ENCODE data around the gene UGT1A1.

UGT1A1 gene

DNA sequence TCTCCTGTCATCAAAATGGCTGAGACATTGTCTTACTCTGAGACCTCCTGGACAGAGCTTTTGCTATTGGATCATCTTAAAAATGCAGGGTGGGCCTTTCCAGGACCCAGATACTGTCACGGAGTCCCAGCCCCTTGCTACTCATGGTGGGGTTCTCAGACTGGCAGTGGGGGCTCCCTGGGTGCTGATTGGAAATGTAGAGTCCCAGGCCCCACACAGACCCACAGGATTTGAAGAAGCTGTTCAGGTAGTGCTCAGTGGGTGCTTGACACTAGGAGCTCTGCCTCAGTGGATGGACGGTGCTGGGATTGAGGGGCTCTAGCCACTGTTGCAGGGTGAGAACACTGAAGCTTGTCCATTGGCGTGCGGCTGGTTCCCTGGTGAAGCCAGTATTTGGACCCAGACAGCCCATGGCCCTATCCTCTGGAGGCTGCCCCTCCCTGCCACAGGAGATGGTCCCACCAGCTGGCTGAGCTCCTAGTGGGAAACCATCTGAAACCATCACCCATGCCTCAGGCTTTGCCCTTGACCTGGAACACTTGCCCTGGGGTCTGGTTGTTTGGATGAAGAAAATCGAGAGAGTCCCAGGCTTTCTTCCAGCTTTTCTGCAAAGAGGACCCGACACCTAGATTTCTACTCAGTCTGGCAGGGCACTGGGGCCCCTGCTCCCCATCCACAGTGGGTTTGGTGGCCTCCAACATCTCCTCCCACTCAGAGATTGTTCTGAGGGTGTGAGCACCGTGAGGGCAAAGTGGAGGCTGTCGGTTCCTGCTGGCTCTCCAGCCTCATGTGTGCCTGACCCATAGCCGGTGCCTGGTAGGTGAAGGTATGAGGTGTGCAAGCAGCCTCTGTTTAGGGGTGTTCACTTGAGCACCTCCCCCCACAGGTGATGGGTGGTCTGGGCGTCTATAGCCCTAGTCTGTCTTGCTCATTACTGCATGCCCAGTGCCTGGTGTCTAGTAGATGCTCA lies 48.2 kb downstream of the UGT1A1 start:
- H3F3A ChIP-seq (ENCODE audit: insufficient read depth), result no peaks in the 10 kb centered on the region
- no peak overlapping the region for H2AFZ ChIP-seq (ENCODE audit: low read depth, low read length, severe bottlenecking)
- H3K27me3 ChIP-seq (ENCODE audit: low read length), result no peaks in the 10 kb centered on the region
- no peaks in the 10 kb centered on the region for H3K9me3 ChIP-seq (ENCODE audit: insufficient read depth, low read length)
- H3K36me3 ChIP-seq (ENCODE audit: low read length), result no peaks in the 10 kb centered on the region
- H3K79me2 ChIP-seq (ENCODE audit: insufficient read depth, low read length), result no peaks in the 10 kb centered on the region
- no peaks in the 10 kb centered on the region for H4K20me1 ChIP-seq (ENCODE audit: low read depth, low read length)
- no peak overlapping the region for H3K4me3 ChIP-seq (ENCODE audit: insufficient read depth, low read length, poor library complexity, severe bottlenecking)
- no peak overlapping the region for H3K9ac ChIP-seq (ENCODE audit: low read length)
- no peaks in the 10 kb centered on the region for H3K9me2 ChIP-seq (replicated peaks; ENCODE audit: insufficient read depth, low read length)
- TF ChIP-seq EZH2phosphoT487 (conservative IDR thresholded peaks at IDR 0.05; ENCODE audit: low read length), result no peak
- TF ChIP-seq, protein P1, sequence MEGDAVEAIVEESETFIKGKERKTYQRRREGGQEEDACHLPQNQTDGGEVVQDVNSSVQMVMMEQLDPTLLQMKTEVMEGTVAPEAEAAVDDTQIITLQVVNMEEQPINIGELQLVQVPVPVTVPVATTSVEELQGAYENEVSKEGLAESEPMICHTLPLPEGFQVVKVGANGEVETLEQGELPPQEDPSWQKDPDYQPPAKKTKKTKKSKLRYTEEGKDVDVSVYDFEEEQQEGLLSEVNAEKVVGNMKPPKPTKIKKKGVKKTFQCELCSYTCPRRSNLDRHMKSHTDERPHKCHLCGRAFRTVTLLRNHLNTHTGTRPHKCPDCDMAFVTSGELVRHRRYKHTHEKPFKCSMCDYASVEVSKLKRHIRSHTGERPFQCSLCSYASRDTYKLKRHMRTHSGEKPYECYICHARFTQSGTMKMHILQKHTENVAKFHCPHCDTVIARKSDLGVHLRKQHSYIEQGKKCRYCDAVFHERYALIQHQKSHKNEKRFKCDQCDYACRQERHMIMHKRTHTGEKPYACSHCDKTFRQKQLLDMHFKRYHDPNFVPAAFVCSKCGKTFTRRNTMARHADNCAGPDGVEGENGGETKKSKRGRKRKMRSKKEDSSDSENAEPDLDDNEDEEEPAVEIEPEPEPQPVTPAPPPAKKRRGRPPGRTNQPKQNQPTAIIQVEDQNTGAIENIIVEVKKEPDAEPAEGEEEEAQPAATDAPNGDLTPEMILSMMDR (IDR thresholded peaks at IDR 0.05; ENCODE audit: insufficient read depth, low read length, poor library complexity, severe bottlenecking), result no peak
- H3K27ac ChIP-seq (ENCODE audit: low read depth, low read length), result no peak overlapping the region
- no peak overlapping the region for H3K4me2 ChIP-seq (ENCODE audit: low read depth, low read length, poor library complexity, severe bottlenecking)

DNA sequence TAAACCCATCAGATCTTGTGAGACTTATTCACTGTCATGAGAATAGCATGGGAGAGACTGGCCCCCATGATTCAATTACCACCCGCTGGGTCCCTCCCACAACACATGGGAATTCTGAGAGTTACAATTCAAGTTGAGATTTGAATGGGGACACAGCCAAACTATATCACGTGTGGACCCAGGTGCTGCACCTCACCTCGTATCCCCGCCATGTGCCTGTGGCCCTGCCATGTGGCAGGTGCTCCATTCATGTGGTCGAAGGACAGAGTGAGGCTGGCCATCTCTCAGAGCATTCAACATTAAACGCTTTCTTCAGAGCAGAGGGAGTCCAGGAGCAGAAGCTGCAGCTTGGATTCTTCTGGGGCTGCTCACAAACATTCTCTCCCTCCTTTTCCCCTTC lies 50.3 kb downstream of the UGT1A1 start:
- no peaks in the 10 kb centered on the region for H3K9me3 ChIP-seq (ENCODE audit: insufficient read depth, low read length)
- no peak overlapping the region for H3K4me3 ChIP-seq (ENCODE audit: insufficient read depth, low read length, poor library complexity, severe bottlenecking)
- H3K79me2 ChIP-seq (ENCODE audit: insufficient read depth, low read length), result no peaks in the 10 kb centered on the region
- no peaks in the 10 kb centered on the region for H3F3A ChIP-seq (ENCODE audit: insufficient read depth)
- H2AFZ ChIP-seq (ENCODE audit: low read depth, low read length, severe bottlenecking), result no peak overlapping the region
- no peaks in the 10 kb centered on the region for H3K36me3 ChIP-seq (ENCODE audit: low read length)
- TF ChIP-seq, protein P1 (IDR thresholded peaks at IDR 0.05; ENCODE audit: insufficient read depth, low read length, poor library complexity, severe bottlenecking), result no peak
- no peak for TF ChIP-seq EZH2phosphoT487 (conservative IDR thresholded peaks at IDR 0.05; ENCODE audit: low read length)
- H4K20me1 ChIP-seq (ENCODE audit: low read depth, low read length), result no peaks in the 10 kb centered on the region
- H3K4me2 ChIP-seq (ENCODE audit: low read depth, low read length, poor library complexity, severe bottlenecking), result no peak overlapping the region
- no peak overlapping the region for H3K9ac ChIP-seq (ENCODE audit: low read length)
- H3K27me3 ChIP-seq (ENCODE audit: low read length), result no peaks in the 10 kb centered on the region
- no peaks in the 10 kb centered on the region for H3K9me2 ChIP-seq (replicated peaks; ENCODE audit: insufficient read depth, low read length)
- H3K27ac ChIP-seq (ENCODE audit: low read depth, low read length), result no peak overlapping the region

DNA sequence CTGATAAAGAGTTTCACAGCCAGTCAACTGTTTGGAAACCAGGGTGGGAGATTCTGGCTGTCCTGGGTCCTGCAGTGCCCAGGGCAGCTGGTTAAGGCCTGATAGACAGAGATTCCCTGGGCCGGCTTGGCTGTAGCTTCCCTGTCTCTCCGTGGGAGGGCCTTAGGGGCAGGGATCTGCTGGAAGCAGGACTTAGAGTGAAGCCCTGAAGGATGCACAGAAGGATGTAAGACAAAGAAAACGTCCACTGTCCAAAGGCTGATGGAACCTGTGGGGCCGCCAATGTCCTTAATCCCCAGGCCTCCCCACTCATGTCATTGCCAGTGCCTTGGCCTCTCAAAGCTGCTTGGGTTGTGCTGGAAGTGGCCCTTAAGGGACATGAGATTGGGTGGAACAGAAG lies 51.0 kb downstream of the UGT1A1 start:
- no peaks in the 10 kb centered on the region for H3F3A ChIP-seq (ENCODE audit: insufficient read depth)
- H3K9me3 ChIP-seq (ENCODE audit: insufficient read depth, low read length), result no peaks in the 10 kb centered on the region
- no peak overlapping the region for H3K9ac ChIP-seq (ENCODE audit: low read length)
- TF ChIP-seq, protein P1 (IDR thresholded peaks at IDR 0.05; ENCODE audit: insufficient read depth, low read length, poor library complexity, severe bottlenecking), result no peak
- no peak for TF ChIP-seq EZH2phosphoT487 (conservative IDR thresholded peaks at IDR 0.05; ENCODE audit: low read length)
- no peaks in the 10 kb centered on the region for H3K27me3 ChIP-seq (ENCODE audit: low read length)
- no peak overlapping the region for H3K4me3 ChIP-seq (ENCODE audit: insufficient read depth, low read length, poor library complexity, severe bottlenecking)
- H4K20me1 ChIP-seq (ENCODE audit: low read depth, low read length), result no peaks in the 10 kb centered on the region
- no peak overlapping the region for H3K27ac ChIP-seq (ENCODE audit: low read depth, low read length)
- H3K4me2 ChIP-seq (ENCODE audit: low read depth, low read length, poor library complexity, severe bottlenecking), result no peak overlapping the region
- H3K79me2 ChIP-seq (ENCODE audit: insufficient read depth, low read length), result no peaks in the 10 kb centered on the region
- no peaks in the 10 kb centered on the region for H3K9me2 ChIP-seq (replicated peaks; ENCODE audit: insufficient read depth, low read length)
- H2AFZ ChIP-seq (ENCODE audit: low read depth, low read length, severe bottlenecking), result no peak overlapping the region
- no peaks in the 10 kb centered on the region for H3K36me3 ChIP-seq (ENCODE audit: low read length)
